ENCODE results near the gene L2HGDH.

DNA sequence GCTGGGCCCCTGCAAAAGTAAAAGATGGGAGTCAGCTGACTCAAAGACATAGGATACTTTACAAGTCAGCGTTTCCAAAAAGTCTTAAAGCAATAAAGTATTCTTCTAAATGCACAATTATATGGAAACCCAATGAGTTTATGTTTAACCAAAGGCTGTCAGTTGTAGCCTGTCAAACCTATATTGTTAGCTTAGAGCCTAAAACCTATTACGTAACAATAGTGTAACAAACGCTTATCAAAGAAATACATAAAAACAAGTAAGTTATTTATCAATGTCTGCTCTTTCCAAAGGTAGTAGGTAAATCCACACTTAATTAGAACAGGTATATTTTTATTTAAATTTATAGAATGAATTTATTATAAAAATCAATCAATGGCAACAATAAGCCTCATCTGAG is 64.8 kb downstream of the L2HGDH start:
- TF ChIP-seq, protein P1, sequence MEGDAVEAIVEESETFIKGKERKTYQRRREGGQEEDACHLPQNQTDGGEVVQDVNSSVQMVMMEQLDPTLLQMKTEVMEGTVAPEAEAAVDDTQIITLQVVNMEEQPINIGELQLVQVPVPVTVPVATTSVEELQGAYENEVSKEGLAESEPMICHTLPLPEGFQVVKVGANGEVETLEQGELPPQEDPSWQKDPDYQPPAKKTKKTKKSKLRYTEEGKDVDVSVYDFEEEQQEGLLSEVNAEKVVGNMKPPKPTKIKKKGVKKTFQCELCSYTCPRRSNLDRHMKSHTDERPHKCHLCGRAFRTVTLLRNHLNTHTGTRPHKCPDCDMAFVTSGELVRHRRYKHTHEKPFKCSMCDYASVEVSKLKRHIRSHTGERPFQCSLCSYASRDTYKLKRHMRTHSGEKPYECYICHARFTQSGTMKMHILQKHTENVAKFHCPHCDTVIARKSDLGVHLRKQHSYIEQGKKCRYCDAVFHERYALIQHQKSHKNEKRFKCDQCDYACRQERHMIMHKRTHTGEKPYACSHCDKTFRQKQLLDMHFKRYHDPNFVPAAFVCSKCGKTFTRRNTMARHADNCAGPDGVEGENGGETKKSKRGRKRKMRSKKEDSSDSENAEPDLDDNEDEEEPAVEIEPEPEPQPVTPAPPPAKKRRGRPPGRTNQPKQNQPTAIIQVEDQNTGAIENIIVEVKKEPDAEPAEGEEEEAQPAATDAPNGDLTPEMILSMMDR (IDR thresholded peaks at IDR 0.05; ENCODE audit: low read depth, low read length, poor library complexity, severe bottlenecking): no peak
- TF ChIP-seq EZH2phosphoT487 (IDR thresholded peaks at IDR 0.05; ENCODE audit: borderline replicate concordance, low read length): no peak

Measured in DOHH2 (cell line).